Right kidney (tissue), 1 donor: ENCODE measurements around the gene HES1.
"Not testable (repeated sequence)": the region's sequence is repeated elsewhere in the genome, so short reads cannot be mapped to it uniquely, and the experiment has no call there.

Source experiments
- DNase-seq: peaks from one replicate; pipeline ENCODE4 v3.0.0-alpha.2; 2016

HES1 gene

GRCh38 chr3:194140520-194141414 lies 4.8 kb downstream of the HES1 start:
- peak; percentile 86 for DNase-seq

GRCh38 chr3:194141415-194142155 lies 5.6 kb downstream of the HES1 start:
- DNase-seq, result peak; percentile 90

GRCh38 chr3:194142156-194142910 lies 6.4 kb downstream of the HES1 start:
- no peak for DNase-seq

GRCh38 chr3:194145702-194146101 lies 9.8 kb downstream of the HES1 start:
- no peak for DNase-seq

GRCh38 chr3:194147679-194148078 lies 11.7 kb downstream of the HES1 start:
- DNase-seq, result no peak

- peak; percentile 41 for DNase-seq
Measured at GRCh38 chr3:194148383-194148782, 12.4 kb downstream of the HES1 start.

- DNase-seq, result no peak
Measured at GRCh38 chr3:194150252-194150934, 14.4 kb downstream of the HES1 start.

GRCh38 chr3:194150935-194151302 lies 15.0 kb downstream of the HES1 start:
- DNase-seq, result not testable (repeated sequence)

GRCh38 chr3:194154346-194154745 lies 18.4 kb downstream of the HES1 start:
- DNase-seq, result no peak

GRCh38 chr3:194156095-194156494 lies 20.1 kb downstream of the HES1 start:
- no peak for DNase-seq

- DNase-seq, result no peak
Measured at GRCh38 chr3:194158942-194159439, 23.0 kb downstream of the HES1 start.

- no peak for DNase-seq
Measured at GRCh38 chr3:194160158-194160557, 24.2 kb downstream of the HES1 start.

GRCh38 chr3:194161131-194162045 lies 25.4 kb downstream of the HES1 start:
- peak; percentile 67 for DNase-seq

- DNase-seq, result no peak
Measured at GRCh38 chr3:194162070-194162678, 26.2 kb downstream of the HES1 start.

GRCh38 chr3:194162817-194163584 lies 27.1 kb downstream of the HES1 start:
- DNase-seq, result no peak

GRCh38 chr3:194163697-194164096 lies 27.7 kb downstream of the HES1 start:
- DNase-seq, result peak; percentile 57

- DNase-seq, result no peak
Measured at GRCh38 chr3:194164861-194165260, 28.9 kb downstream of the HES1 start.

- DNase-seq, result no peak
Measured at GRCh38 chr3:194165271-194166018, 29.5 kb downstream of the HES1 start.
